SU-DHL-6 (cell line): ENCODE results near the gene SPIRE2.

Experiments
- EZH2phosphoT487 ChIP-seq: fragments of 200-600 bp; sonication (generic), shearing (Covaris generic); conservative IDR thresholded peaks from 2 replicates; pipeline ENCODE4 v1.6.1; 2018; ENCODE audit warnings: mild to moderate bottlenecking, antibody characterized with exemption, low read length, moderate library complexity, mixed read lengths
- TF ChIP-seq, protein P1 (sequence below): fragments of 200-600 bp; sonication (generic); IDR thresholded peaks from one replicate; pipeline ENCODE4 v1.5.1; 2017; ENCODE audit warnings: antibody characterized with exemption, mild to moderate bottlenecking, low read length, moderate library complexity; ENCODE audit not compliant: insufficient read depth, poor library complexity, severe bottlenecking

DNA sequence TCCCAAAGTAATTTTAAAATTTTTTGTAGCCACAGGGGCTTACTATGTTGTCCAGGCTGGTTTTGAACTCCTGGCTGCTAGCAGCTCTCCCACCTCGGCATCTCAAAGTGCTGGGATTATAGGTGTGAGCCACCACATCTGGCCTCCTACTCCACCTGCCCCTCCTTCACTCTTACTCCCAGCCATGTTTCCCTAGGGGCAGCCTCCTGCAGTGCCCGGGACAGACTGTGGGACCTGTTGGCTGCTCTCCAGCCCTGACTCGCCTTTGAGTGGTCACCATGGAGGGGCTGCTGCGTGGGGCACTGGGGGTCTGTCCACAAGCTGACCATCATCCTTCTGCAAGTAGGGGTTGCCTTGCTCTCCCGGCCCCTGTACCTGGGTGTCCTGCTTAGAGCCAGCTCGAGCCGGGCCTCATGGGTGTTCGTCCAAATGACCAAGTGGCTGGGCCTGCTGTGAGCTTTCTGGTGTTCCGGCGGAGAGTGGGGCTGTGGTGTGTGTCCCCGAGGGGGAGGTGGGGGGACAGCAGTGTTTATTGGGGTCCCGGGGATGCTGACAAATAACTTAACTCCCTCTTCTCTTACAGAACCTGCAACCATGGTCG, 16.6 kb downstream of the SPIRE2 start:
- TF ChIP-seq, protein P1, sequence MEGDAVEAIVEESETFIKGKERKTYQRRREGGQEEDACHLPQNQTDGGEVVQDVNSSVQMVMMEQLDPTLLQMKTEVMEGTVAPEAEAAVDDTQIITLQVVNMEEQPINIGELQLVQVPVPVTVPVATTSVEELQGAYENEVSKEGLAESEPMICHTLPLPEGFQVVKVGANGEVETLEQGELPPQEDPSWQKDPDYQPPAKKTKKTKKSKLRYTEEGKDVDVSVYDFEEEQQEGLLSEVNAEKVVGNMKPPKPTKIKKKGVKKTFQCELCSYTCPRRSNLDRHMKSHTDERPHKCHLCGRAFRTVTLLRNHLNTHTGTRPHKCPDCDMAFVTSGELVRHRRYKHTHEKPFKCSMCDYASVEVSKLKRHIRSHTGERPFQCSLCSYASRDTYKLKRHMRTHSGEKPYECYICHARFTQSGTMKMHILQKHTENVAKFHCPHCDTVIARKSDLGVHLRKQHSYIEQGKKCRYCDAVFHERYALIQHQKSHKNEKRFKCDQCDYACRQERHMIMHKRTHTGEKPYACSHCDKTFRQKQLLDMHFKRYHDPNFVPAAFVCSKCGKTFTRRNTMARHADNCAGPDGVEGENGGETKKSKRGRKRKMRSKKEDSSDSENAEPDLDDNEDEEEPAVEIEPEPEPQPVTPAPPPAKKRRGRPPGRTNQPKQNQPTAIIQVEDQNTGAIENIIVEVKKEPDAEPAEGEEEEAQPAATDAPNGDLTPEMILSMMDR, result no peak
- TF ChIP-seq EZH2phosphoT487, result no peak
